ENCODE data around the gene PARD3B. TPM values are rescaled to one million over a fixed set of nuclear protein-coding genes. Genes with fewer than 3 reads are reported as not detected.

Gene PARD3B
- total RNA-seq, 1 donor from 2014 or later, result 10.3 TPM

GRCh38 chr2:205511641-205512040 lies 966.4 kb downstream of the PARD3B start:
- DNase-seq (ENCODE audit: extremely low read depth, low read depth, low spot score), result no peak

GRCh38 chr2:205520311-205520710 lies 975.0 kb downstream of the PARD3B start:
- DNase-seq (ENCODE audit: extremely low read depth, low read depth, low spot score), result no peak

- no peak for DNase-seq (ENCODE audit: extremely low read depth, low read depth, low spot score)
Observed at GRCh38 chr2:205524656-205525055, 979.4 kb downstream of the PARD3B start.

- no peak for DNase-seq (ENCODE audit: extremely low read depth, low read depth, low spot score)
Observed at GRCh38 chr2:205527801-205528200, 982.5 kb downstream of the PARD3B start.

DNA sequence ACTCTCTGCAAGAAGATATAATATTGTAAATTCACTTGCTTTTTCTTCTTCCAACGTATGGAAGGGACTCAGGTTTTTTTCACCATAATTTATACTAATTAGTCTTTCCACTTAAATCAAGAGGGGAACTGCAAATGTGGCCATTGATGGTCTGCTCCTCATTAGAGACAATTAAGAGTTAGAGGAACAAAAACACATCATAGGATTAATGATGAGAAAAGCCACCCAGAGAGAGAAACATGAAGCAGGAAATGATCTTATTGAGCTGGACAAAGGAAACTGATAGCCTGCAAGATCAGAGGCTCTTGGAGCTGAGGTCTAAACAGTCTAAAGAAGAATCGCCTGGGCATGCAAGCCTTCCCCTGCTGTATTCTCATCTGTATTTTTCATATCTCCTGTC lies 985.8 kb downstream of the PARD3B start:
- DNase-seq (ENCODE audit: extremely low read depth, low read depth, low spot score), result no peak

GRCh38 chr2:205531489-205532148 lies 986.3 kb downstream of the PARD3B start:
- no peak for DNase-seq (ENCODE audit: extremely low read depth, low read depth, low spot score)

- no peak for DNase-seq (ENCODE audit: extremely low read depth, low read depth, low spot score)
Observed at GRCh38 chr2:205535001-205535400, 989.7 kb downstream of the PARD3B start.

GRCh38 chr2:205539603-205540002 lies 994.3 kb downstream of the PARD3B start:
- no peak for DNase-seq (ENCODE audit: extremely low read depth, low read depth, low spot score)

DNA sequence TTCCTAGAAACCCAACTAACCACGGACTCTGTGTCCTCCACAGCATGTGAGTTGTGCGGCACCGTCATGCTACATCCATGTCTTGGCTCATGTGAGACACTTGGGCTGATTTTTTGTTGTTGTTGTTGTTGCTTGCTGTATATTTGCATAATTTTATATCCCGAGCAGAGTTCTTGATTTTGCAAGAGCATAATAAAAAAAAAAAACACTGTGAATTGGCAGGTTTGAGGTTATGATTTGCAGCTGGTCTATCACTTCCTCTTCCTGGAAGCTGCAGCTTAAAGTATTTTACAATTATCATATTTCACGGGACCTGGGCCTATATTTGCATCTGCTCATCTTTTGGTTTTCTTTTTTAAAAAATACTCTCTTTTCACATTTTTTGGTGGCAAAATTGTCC lies 994.8 kb downstream of the PARD3B start:
- no peak for DNase-seq (ENCODE audit: extremely low read depth, low read depth, low spot score)

DNA sequence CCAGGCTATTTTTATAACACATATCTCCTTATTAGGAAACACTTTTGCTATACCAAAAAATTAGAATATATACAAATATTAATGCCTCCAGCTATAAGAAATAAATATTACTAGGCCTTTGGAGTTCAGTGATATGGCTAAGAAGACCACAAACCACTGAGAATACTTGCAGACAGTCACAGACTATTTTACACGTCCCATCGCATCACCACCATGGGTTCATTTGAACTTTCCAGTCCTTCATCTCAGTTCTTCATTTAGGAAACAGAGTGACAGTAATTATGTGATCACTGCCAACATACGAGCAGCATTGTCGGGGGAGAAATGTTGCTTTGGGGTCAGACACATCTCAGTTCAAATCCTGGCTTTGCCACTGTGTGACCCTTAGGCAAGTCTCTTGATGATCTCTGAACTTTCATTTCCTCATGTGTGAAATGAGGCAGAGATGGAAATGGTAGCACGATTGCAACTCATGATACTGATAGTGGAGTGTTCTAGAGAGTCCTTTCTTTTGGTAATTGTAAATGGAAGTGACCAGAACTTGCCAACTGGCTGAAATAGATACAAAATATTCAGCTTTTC lies 998.1 kb downstream of the PARD3B start:
- DNase-seq (ENCODE audit: extremely low read depth, low read depth, low spot score), result no peak

- DNase-seq (ENCODE audit: extremely low read depth, low read depth, low spot score), result no peak
Observed at GRCh38 chr2:205543937-205544702, 998.8 kb downstream of the PARD3B start.

DNA sequence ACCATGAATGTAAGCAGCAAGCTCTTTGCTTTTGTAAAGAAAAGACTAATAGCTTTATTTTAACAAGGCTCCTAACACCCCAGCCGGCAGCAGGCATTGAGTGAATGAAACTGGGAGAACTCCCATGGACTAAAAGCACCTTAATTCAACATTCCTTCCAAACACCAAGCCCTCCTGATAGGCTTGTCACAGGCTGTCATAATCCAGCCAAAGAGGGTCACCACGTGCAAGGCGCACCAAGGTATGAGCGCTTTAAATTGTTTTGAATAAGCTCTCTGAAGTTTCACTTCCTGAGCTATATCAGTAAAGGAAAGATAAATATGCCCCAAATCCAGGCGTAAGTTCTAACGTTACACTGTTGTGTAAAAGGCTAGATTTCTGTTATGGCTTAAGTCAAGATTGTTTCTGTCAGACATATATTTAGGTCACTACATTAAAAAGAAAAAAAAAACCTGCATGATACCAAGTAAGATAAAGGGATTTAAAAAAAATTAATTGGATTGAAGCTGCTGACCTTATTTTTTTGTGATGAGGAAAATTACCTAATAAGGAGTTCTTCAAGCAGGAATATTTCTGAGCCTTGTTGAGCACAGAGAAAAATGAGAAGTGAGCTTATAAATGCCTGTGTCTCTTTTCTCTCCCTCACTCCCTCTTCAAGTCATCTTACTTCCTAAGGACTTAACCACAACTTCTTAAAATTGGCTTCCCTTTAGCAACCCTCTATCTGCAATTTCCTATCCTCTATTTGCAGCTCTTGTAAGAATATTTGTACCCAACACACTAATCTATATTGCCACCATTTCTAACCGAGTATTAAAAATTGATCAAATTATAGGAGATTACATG lies 1000.9 kb downstream of the PARD3B start:
- DNase-seq (ENCODE audit: extremely low read depth, low read depth, low spot score), result no peak

GRCh38 chr2:205555566-205556230 lies 1010.4 kb downstream of the PARD3B start:
- DNase-seq (ENCODE audit: extremely low read depth, low read depth, low spot score), result no peak

- no peak for DNase-seq (ENCODE audit: extremely low read depth, low read depth, low spot score)
Observed at GRCh38 chr2:205556357-205556756, 1011.1 kb downstream of the PARD3B start.

GRCh38 chr2:205556841-205557539 lies 1011.7 kb downstream of the PARD3B start:
- DNase-seq (ENCODE audit: extremely low read depth, low read depth, low spot score), result no peak

DNA sequence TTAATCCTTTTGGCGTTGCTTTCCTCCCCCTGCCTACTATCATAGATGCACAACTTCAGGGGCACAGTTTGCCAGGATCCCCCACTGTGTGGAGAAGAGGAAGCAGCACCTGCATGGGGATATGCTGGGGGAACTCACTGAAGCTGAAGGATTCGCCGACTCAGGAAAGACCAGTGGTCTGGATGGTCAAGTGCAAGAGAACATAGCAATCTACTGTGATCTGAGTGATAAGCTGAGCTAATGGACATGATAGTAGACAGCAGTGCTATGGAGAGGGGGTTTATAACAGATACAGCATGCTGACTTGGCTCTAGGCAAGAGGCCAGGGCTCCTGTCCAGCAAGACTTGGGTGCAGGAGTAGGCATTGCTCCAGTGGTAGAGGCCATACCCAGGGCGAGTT lies 1012.6 kb downstream of the PARD3B start:
- no peak for DNase-seq (ENCODE audit: extremely low read depth, low read depth, low spot score)

- DNase-seq (ENCODE audit: extremely low read depth, low read depth, low spot score), result no peak
Observed at GRCh38 chr2:205561441-205561840, 1016.2 kb downstream of the PARD3B start.

DNA sequence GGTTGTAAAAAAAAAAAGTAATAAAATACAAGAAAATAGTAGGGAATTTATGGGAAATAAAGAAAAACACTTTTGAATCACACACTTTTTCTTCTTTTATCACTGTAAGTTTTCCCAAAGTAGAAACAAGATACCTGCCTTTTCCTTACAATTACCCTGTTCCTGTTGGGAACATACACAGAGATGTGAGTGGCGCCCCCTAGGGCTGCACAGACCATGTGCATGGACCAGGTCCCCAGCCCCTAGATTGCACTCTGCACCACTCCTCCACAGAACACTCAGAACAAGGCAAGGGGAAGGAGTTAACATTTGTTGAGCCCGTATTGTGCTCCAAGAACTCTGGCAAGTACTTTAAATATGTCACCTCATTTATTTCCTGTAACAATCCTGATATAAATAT lies 1018.4 kb downstream of the PARD3B start:
- DNase-seq (ENCODE audit: extremely low read depth, low read depth, low spot score), result no peak

DNA sequence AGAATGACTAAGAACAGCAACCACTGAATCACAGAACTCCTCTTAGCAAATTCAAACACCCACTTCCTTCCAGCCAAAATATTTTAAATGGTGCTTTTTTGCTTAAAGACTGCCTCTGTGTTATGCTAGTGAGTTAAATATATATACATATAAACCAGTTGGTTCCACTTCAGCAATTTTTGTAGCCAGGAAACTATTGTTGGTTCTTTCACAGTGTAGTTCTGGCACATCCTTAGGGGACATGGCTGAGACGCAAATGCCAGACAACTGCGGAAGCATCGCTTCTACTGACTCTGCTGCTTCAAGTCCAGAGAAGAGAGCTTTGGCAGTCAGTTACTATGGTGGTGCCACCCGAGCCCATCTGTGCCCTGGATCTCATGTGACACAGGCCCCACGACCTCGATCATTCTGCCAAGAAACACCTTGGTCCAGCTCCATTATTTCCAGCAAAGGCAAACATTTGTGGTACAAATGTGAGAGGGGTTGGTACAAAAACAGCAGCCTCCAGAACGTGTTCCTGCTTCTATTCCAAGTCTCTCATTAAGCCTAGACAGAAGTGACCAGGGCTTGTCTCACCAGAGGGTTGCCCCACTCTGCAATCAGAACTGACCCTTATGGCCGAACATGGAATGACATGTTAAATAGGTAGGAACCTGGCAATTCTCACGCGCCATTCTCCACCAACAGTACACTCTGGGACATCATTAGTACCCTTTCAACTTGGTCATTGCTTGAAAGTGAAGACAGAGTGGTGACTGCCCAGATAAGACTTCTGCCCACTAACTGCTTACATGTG lies 1019.3 kb downstream of the PARD3B start:
- DNase-seq (ENCODE audit: extremely low read depth, low read depth, low spot score), result no peak

All from glomerular endothelial cell (primary cell).